ENCODE results near the gene KCNT1.

DNA sequence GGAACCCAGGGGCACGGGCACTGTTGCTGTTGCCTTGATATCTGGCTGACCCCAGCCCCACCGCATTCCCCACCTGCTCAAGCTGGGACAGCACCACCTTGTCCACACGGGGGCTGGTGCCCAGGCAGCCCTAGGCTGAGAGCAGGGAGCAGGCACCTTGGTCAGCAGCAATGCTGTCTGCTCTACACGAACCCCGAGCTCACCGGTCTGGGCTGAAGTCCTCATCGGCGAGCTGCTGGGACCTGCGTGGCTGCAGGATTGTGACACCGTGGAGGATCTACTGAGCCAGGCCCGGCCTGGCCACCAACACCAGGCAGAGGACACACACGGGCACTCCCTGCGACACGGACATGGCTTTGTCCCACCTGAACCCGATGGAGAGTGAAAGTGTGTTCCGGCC is 78.1 kb downstream of the KCNT1 start:
- TF ChIP-seq, protein P1, sequence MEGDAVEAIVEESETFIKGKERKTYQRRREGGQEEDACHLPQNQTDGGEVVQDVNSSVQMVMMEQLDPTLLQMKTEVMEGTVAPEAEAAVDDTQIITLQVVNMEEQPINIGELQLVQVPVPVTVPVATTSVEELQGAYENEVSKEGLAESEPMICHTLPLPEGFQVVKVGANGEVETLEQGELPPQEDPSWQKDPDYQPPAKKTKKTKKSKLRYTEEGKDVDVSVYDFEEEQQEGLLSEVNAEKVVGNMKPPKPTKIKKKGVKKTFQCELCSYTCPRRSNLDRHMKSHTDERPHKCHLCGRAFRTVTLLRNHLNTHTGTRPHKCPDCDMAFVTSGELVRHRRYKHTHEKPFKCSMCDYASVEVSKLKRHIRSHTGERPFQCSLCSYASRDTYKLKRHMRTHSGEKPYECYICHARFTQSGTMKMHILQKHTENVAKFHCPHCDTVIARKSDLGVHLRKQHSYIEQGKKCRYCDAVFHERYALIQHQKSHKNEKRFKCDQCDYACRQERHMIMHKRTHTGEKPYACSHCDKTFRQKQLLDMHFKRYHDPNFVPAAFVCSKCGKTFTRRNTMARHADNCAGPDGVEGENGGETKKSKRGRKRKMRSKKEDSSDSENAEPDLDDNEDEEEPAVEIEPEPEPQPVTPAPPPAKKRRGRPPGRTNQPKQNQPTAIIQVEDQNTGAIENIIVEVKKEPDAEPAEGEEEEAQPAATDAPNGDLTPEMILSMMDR (IDR thresholded peaks at IDR 0.05): no peak
- TF ChIP-seq POLR2A (IDR thresholded peaks at IDR 0.05): no peak
